CD4-positive, alpha-beta memory T cell (primary cell): ENCODE results near the gene SHISA6. TPM values are rescaled to one million over a fixed set of nuclear protein-coding genes. Genes with fewer than 3 reads are reported as not detected.

Source experiments
- CTCF ChIA-PET: fragments of 350-600 bp; sonication (Branson Sonifier 250); formaldehyde crosslinking; loops from one replicate; lab custom pipeline; 2021; ENCODE audit warnings: inconsistent platforms; ENCODE audit not compliant: partially characterized antibody; lab: Charles Lee
- POLR2A ChIA-PET: fragments of 350-600 bp; sonication (Branson Sonifier 250); formaldehyde crosslinking; loops from one replicate; lab custom pipeline; 2021; ENCODE audit not compliant: partially characterized antibody; lab: Charles Lee
- DNase-seq, 5 donors: peaks; one replicate each; pipeline versions ENCODE4 v3.0.0 to v3.0.0-alpha.2; 2020 to 2022; ENCODE audit warnings: mixed read lengths in 1 of 5
- H3K27ac ChIP-seq: one replicate; pipeline ENCODE4 v1.7.0; 2013; ENCODE audit warnings: low read depth, low read length
- H3K27me3 ChIP-seq: 2 replicates; pipeline ENCODE4 v1.7.0; 2013; ENCODE audit warnings: mild to moderate bottlenecking, low read length, moderate library complexity; ENCODE audit not compliant: insufficient read depth
- H3K36me3 ChIP-seq: 2 replicates; pipeline ENCODE4 v1.7.0; 2013; ENCODE audit warnings: mild to moderate bottlenecking, low read length, moderate library complexity; ENCODE audit not compliant: insufficient read depth
- H3K4me1 ChIP-seq: 2 replicates; pipeline ENCODE4 v1.7.0; 2013; ENCODE audit warnings: mild to moderate bottlenecking, low read length, moderate library complexity; ENCODE audit not compliant: insufficient read depth
- H3K4me3 ChIP-seq, 2 donors: one replicate each; pipeline ENCODE4 v1.7.0; 2013; ENCODE audit warnings: low read length in 2 of 2, mild to moderate bottlenecking in 1 of 2
- H3K9me3 ChIP-seq, 2 donors: one replicate each; pipeline ENCODE4 v1.7.0; 2013; ENCODE audit warnings: low read length in 2 of 2, control low read depth in 1 of 2; ENCODE audit not compliant: control insufficient read depth in 1 of 2
- H3K27ac Mint-ChIP-seq, 7 donors: one replicate each; pipeline ENCODE4 v1.8.0; 2020 to 2021; ENCODE audit warnings: mixed read lengths in 7 of 7, mild to moderate bottlenecking in 6 of 7, inconsistent platforms in 3 of 7, moderate library complexity in 3 of 7
- H3K27me3 Mint-ChIP-seq, 2 donors: one replicate each; pipeline ENCODE4 v1.8.0; 2020 to 2021; ENCODE audit warnings: mixed read lengths in 2 of 2
- H3K36me3 Mint-ChIP-seq, 2 donors: one replicate each; pipeline ENCODE4 v1.8.0; 2020 to 2021; ENCODE audit warnings: mixed read lengths in 2 of 2, inconsistent platforms in 1 of 2, mild to moderate bottlenecking in 1 of 2
- H3K4me1 Mint-ChIP-seq, 4 donors: one replicate each; pipeline ENCODE4 v1.8.0; 2020 to 2021; ENCODE audit warnings: mixed read lengths in 4 of 4, mild to moderate bottlenecking in 1 of 4
- H3K4me3 Mint-ChIP-seq, 8 donors: one replicate each; pipeline ENCODE4 v1.8.0; 2020 to 2021; ENCODE audit warnings: mixed read lengths in 8 of 8, mild to moderate bottlenecking in 7 of 8, moderate library complexity in 6 of 8, inconsistent platforms in 3 of 8
- H3K9me3 Mint-ChIP-seq, 8 donors: one replicate each; pipeline ENCODE4 v1.8.0; 2020 to 2021; ENCODE audit warnings: mixed read lengths in 8 of 8, mild to moderate bottlenecking in 5 of 8, inconsistent platforms in 3 of 8, moderate library complexity in 1 of 8
- intact Hi-C: fragments of 100-400 bp; cut with micrococcal nuclease; formaldehyde crosslinking; loops from one replicate; pipeline ENCODE4 v1.15.1; 2023
- polyA plus RNA-seq, 2 donors: library from polyadenylated mRNA; unstranded; fragments of 300-500 nt; fragmentation: Illumina TruSeq; gene quantifications; one replicate each; pipeline ENCODE4 v1.2.3, GENCODE V29; 2021
- total RNA-seq, 2 experiments: library from RNA; stranded (reverse); gene quantifications; one replicate each; pipeline ENCODE4 v1.2.3, GENCODE V29; 2021

The SHISA6 gene
- total and polyA plus RNA-seq, 4 experiments from 2014 or later, result not detected

DNA sequence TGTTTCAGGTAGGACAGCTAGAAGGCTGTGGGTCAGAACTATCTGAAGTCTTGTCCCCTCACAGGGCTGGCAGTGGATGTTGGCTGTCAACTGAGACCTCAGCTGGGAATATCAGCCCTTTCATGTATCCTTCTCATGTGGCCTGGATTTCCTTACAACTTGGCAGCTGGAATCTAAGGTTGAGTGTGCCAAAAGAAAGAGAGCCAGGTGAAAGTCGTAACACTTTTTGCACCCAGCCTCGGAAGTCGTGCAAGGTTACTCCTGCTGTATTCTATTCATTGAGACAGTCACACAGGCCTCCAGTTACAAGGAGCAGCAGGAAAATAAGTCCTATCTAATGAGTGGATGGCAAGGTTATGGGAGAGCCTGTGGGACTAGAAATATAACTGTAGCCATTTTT is 304.7 kb downstream of the SHISA6 start:
- Histone ChIP-seq H3K27ac (no peak overlapping the region), H3K36me3 (no peaks in the 10 kb centered on the region), H3K9me3 (peaks cover 0 to 5% of the 10 kb centered on the region in 2 donors), H3K4me1 (no peaks in the 10 kb centered on the region), H3K4me3 (no peak overlapping the region), H3K27me3 (no peaks in the 10 kb centered on the region)
- H3K4me3 Mint-ChIP-seq, result no peak overlapping the region
- ChIA-PET POLR2A (no interaction called here), CTCF (no interaction called here)
- H3K4me1 Mint-ChIP-seq, result no peaks in the 10 kb centered on the region
- peaks cover 0 to 23% (median 9%) of the 10 kb centered on the region in 8 donors for H3K9me3 Mint-ChIP-seq
- no peaks in the 10 kb centered on the region for H3K36me3 Mint-ChIP-seq
- intact Hi-C loops, result no loop called here
- H3K27me3 Mint-ChIP-seq, result no peaks in the 10 kb centered on the region
- H3K27ac Mint-ChIP-seq, result no peak overlapping the region
- DNase-seq, result no peak

DNA sequence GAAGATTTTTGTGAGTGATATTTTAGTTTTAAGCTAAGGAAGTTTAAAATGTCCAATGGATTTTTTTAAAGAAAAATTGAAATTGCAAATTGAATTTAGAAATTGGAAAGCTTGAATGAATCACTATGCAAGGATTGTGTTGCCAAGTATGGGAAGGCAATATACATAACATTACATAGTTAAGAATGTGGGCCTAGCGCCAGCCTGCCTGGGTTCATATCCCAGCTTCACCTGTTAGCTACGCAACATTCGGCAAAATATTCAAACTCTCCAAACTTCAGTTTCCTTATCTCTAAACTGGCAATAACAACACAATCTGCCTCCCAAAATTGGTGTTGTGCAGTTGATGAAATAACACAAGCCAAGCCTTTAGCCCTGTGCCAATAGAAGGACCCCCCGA is 306.8 kb downstream of the SHISA6 start:
- no peak overlapping the region for H3K27ac ChIP-seq
- Mint-ChIP-seq H3K36me3 (no peaks in the 10 kb centered on the region), H3K27me3 (no peaks in the 10 kb centered on the region), H3K4me1 (no peaks in the 10 kb centered on the region), H3K4me3 (peak overlapping the region in 1 of 8 donors; percentile 8), H3K9me3 (peaks cover 0 to 8% (median 0%) of the 10 kb centered on the region in 8 donors), H3K27ac (no peak overlapping the region)
- no peak overlapping the region for H3K4me3 ChIP-seq
- no peaks in the 10 kb centered on the region for H3K36me3 ChIP-seq
- H3K27me3 ChIP-seq, result no peaks in the 10 kb centered on the region
- H3K9me3 ChIP-seq, result no peaks in the 10 kb centered on the region
- H3K4me1 ChIP-seq, result no peaks in the 10 kb centered on the region
- CTCF ChIA-PET, result interaction anchor here (0.5 kb wide), 1 partner anchor 706 kb away, joined by 3 read pairs; no protein-coding TSS in a partner anchor
- intact Hi-C loops, result no loop called here
- POLR2A ChIA-PET, result no interaction called here
- no peak for DNase-seq

DNA sequence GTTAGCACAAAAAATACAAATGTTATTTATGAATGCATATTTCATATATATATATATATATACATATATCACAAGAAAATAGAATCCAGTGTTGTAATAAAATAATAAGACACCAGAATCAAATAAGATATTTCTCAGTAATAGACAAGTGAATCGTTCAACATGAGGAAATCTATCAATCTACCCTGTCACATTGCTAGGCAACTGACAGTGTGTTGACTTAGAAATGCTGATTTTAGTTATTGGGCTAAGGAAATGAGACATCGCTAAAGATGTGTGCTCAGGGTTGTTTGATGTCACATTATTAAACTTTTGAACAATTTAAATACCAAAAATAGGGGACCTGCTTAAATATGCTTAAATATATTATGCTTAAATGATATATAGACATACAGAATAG is 307.4 kb downstream of the SHISA6 start:
- H3K4me3 ChIP-seq, result no peak overlapping the region
- no peaks in the 10 kb centered on the region for H3K36me3 ChIP-seq
- Mint-ChIP-seq H3K27me3 (no peaks in the 10 kb centered on the region), H3K4me3 (no peak overlapping the region), H3K36me3 (no peaks in the 10 kb centered on the region), H3K9me3 (peaks cover 0 to 8% (median 0%) of the 10 kb centered on the region in 8 donors), H3K4me1 (no peaks in the 10 kb centered on the region), H3K27ac (no peak overlapping the region)
- intact Hi-C loops, result no loop called here
- no peaks in the 10 kb centered on the region for H3K9me3 ChIP-seq
- H3K27ac ChIP-seq, result no peak overlapping the region
- POLR2A ChIA-PET, result no interaction called here
- no peaks in the 10 kb centered on the region for H3K27me3 ChIP-seq
- CTCF ChIA-PET, result no interaction called here
- no peak for DNase-seq
- H3K4me1 ChIP-seq, result no peaks in the 10 kb centered on the region

DNA sequence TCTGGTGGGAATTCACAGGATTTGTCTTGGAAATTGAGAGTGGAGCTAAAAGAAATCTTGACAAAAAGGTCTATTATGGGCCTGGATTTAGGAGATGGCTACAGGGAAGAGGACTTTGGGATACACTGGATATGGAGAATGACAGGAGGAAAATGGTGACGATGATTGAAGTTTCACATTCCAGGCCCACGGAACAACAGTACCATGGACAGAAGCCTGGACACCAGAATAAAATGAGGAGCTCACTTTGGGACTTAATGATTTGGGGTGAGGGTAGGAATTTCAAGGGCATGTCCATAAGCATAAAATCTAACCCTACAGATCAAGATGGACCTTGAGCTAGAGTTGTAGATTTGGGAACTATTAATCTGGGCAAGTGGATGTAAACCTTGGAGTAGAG is 309.4 kb downstream of the SHISA6 start:
- no peaks in the 10 kb centered on the region for H3K36me3 ChIP-seq
- H3K9me3 ChIP-seq, result no peaks in the 10 kb centered on the region
- no peaks in the 10 kb centered on the region for H3K4me1 ChIP-seq
- ChIA-PET POLR2A (no interaction called here), CTCF (no interaction called here)
- H3K36me3 Mint-ChIP-seq, result no peaks in the 10 kb centered on the region
- no peaks in the 10 kb centered on the region for H3K4me1 Mint-ChIP-seq
- no peak overlapping the region for H3K27ac Mint-ChIP-seq
- H3K4me3 ChIP-seq, result no peak overlapping the region
- H3K9me3 Mint-ChIP-seq, result peaks cover 0 to 7% (median 0%) of the 10 kb centered on the region in 8 donors
- intact Hi-C loops, result no loop called here
- H3K4me3 Mint-ChIP-seq, result no peak overlapping the region
- no peaks in the 10 kb centered on the region for H3K27me3 ChIP-seq
- DNase-seq, result no peak
- no peak overlapping the region for H3K27ac ChIP-seq
- H3K27me3 Mint-ChIP-seq, result no peaks in the 10 kb centered on the region

DNA sequence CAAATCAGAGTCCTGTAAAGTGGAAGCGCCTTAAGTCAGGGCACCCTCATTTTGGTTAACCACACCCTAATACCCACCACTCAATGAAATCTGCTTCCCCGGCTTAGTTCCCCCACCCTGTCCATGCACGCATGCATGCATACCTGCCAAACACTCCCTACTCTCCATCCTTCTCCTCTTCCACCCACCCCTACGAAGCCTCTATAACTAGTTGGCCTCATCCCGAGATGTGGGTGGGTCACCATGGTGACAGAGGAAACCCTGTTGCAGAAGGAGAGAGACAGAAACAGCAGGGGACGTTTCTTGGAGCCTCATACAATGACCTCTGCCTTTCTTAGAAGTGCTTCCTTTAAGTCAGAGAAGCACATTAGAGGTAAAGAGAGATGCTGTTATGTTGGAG is 310.4 kb downstream of the SHISA6 start:
- H3K27me3 ChIP-seq, result no peaks in the 10 kb centered on the region
- Mint-ChIP-seq H3K27me3 (no peaks in the 10 kb centered on the region), H3K4me3 (no peak overlapping the region), H3K36me3 (no peaks in the 10 kb centered on the region), H3K9me3 (peaks cover 0 to 7% (median 1%) of the 10 kb centered on the region in 8 donors), H3K27ac (no peak overlapping the region), H3K4me1 (no peaks in the 10 kb centered on the region)
- no peaks in the 10 kb centered on the region for H3K9me3 ChIP-seq
- POLR2A ChIA-PET, result no interaction called here
- intact Hi-C loops, result no loop called here
- no peak overlapping the region for H3K4me3 ChIP-seq
- no peaks in the 10 kb centered on the region for H3K4me1 ChIP-seq
- CTCF ChIA-PET, result no interaction called here
- H3K36me3 ChIP-seq, result no peaks in the 10 kb centered on the region
- no peak overlapping the region for H3K27ac ChIP-seq
- DNase-seq, result no peak

DNA sequence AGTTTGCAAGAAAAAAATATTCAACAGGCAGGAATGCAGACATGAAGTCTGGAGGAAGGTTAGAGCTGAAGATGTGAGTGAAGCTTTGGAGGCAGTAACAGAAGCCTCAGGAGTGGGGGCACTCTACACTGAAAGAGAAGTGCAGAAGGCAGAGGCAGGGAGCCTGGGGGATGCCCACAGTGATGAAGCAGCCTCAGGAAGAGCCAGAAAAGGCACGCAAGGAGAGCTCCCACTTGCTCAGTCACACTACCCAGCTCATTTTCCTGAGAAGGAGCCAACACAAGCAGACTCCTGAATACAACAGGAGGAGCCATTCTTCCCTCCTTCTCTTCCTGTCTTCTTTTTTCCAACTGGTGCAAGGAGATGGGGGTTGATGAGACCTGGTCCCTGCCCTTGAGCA is 312.1 kb downstream of the SHISA6 start:
- intact Hi-C loops, result no loop called here
- H3K4me3 Mint-ChIP-seq, result no peak overlapping the region
- no peaks in the 10 kb centered on the region for H3K36me3 Mint-ChIP-seq
- POLR2A ChIA-PET, result no interaction called here
- peaks cover 0 to 13% (median 1%) of the 10 kb centered on the region in 8 donors for H3K9me3 Mint-ChIP-seq
- Histone ChIP-seq H3K27ac (no peak overlapping the region), H3K9me3 (no peaks in the 10 kb centered on the region), H3K4me1 (no peaks in the 10 kb centered on the region), H3K27me3 (no peaks in the 10 kb centered on the region), H3K36me3 (no peaks in the 10 kb centered on the region), H3K4me3 (no peak overlapping the region)
- H3K4me1 Mint-ChIP-seq, result no peaks in the 10 kb centered on the region
- CTCF ChIA-PET, result no interaction called here
- no peaks in the 10 kb centered on the region for H3K27me3 Mint-ChIP-seq
- peak overlapping the region in 1 of 7 donors; percentile 27 for H3K27ac Mint-ChIP-seq
- DNase-seq, result no peak

DNA sequence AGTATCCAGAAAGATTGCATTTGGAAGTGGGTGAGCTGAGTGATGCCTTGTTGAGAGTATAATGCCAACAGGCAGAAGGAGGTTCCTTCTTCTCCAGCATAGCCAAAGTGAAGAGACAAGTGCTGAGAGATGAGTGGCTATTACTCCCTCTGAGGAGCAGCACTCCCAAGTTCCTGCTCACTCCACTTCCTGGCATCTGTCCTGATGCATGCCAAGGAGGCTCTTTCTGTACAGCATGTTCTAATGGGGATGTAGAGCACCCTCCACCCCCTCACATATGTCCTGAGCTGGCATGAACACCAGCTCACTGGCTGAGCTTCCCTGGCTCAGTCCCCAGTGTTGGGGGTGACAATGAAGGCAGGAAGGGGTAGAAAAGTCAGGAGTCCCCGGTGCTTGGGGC is 313.0 kb downstream of the SHISA6 start:
- Histone ChIP-seq H3K27ac (no peak overlapping the region), H3K27me3 (no peaks in the 10 kb centered on the region), H3K9me3 (no peaks in the 10 kb centered on the region), H3K36me3 (no peaks in the 10 kb centered on the region), H3K4me1 (no peaks in the 10 kb centered on the region), H3K4me3 (no peak overlapping the region)
- H3K27ac Mint-ChIP-seq, result no peak overlapping the region
- no peak overlapping the region for H3K4me3 Mint-ChIP-seq
- H3K9me3 Mint-ChIP-seq, result peaks cover 0 to 13% (median 1%) of the 10 kb centered on the region in 8 donors
- no peaks in the 10 kb centered on the region for H3K4me1 Mint-ChIP-seq
- no peaks in the 10 kb centered on the region for H3K27me3 Mint-ChIP-seq
- no peaks in the 10 kb centered on the region for H3K36me3 Mint-ChIP-seq
- ChIA-PET POLR2A (no interaction called here), CTCF (no interaction called here)
- intact Hi-C loops, result no loop called here
- DNase-seq, result no peak

DNA sequence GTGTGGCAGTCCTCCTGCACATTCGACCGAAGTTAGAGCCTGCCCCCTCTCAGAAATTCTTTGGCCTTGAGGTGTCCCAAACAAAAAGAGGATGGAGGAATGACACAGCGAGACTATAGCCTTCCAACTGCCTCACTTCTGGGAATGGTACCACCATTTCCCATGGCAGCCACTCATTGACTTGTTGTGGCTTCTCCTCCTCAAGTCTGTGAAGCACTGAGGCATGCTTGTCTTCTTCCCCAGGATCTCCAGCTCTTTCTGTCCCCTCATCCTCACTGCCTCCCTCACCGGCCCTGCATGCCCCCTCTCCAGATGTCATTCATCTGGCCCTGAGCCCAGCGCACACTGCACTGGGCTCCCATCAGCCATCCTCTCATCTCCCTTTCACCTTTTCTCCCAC is 313.5 kb downstream of the SHISA6 start:
- Histone ChIP-seq H3K27ac (no peak overlapping the region), H3K4me1 (no peaks in the 10 kb centered on the region), H3K27me3 (no peaks in the 10 kb centered on the region), H3K9me3 (no peaks in the 10 kb centered on the region), H3K4me3 (no peak overlapping the region), H3K36me3 (no peaks in the 10 kb centered on the region)
- H3K4me1 Mint-ChIP-seq, result no peaks in the 10 kb centered on the region
- no peaks in the 10 kb centered on the region for H3K27me3 Mint-ChIP-seq
- no peaks in the 10 kb centered on the region for H3K36me3 Mint-ChIP-seq
- ChIA-PET CTCF (no interaction called here), POLR2A (no interaction called here)
- intact Hi-C loops, result no loop called here
- DNase-seq, result no peak
- H3K4me3 Mint-ChIP-seq, result no peak overlapping the region
- peaks cover 0 to 13% (median 1%) of the 10 kb centered on the region in 8 donors for H3K9me3 Mint-ChIP-seq
- no peak overlapping the region for H3K27ac Mint-ChIP-seq
